HG02885 (cell line): ENCODE data around the gene DIS3L2.
"Not testable (repeated sequence)": the region's sequence is repeated elsewhere in the genome, so short reads cannot be mapped to it uniquely, and the experiment has no call there.

Experiments used
- ATAC-seq: cut with Tn5 transposase; IDR thresholded peaks from one replicate; pipeline ENCODE4 v1.9.1; 2021; ENCODE audit warnings: mild to moderate bottlenecking; ENCODE audit not compliant: unreplicated experiment, poor library complexity

Gene DIS3L2

GRCh38 chr2:231928901-231929725 lies 32.4 kb upstream of the DIS3L2 start:
- no peak for ATAC-seq

- ATAC-seq, result no peak
These were observed 31.4 kb upstream of the DIS3L2 start for GRCh38 chr2:231929961-231930592.

DNA sequence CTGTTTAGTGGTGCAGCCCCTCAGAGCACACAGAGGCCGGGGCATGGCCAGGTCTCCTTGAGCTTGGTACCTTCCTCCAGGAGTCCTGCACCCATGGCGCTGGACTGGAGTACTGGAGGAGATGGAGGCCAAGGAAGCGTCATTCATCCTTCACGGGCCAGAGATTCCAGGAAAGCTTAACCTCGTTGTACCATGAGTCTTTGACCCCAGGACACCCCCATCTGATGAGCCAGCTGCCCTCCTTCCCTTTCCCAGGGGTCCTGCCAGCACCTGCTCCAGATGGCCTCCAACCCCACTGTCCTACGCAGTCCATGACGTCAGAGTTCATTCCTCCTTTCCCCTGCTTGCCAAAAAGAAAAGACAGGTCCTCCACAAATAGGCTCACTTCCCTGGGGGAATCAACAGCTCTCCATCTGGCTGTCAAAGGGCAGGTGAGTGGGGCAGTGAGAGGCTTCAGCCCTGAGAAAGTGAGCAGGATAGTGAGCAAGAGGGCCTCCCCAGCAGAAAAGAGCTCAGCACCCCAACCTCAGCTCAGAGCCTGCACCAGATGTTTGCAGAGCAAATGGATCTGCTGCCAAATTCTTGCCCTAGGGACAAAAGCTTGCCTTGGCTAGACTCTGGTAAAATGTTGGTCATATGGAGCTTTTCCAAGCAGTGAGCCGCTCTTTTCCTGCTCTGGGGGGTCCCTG lies 30.8 kb upstream of the DIS3L2 start:
- no peak for ATAC-seq

DNA sequence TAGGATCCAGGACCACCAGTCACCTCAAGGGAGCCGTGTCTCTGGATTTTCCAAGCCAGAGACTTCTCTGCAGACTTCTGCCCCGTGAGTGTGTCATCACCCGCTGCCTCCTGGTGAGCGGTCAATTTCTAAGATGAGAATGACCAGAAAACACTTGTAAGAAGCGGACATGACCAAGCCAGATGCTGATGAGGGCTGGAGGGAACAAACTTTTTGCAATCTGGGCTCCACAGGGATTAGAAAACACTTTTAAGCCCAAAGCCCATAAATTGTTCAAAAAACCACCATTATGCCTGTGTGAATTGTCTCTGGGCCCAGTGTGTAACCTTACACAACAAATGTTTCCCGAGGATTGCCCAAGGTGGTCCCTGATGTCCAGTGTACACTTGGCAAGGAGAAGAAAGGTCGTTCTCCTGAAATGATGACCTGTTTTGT lies 30.0 kb upstream of the DIS3L2 start:
- ATAC-seq, result no peak

- ATAC-seq, result no peak
These were observed 28.9 kb upstream of the DIS3L2 start for GRCh38 chr2:231932711-231932970.

DNA sequence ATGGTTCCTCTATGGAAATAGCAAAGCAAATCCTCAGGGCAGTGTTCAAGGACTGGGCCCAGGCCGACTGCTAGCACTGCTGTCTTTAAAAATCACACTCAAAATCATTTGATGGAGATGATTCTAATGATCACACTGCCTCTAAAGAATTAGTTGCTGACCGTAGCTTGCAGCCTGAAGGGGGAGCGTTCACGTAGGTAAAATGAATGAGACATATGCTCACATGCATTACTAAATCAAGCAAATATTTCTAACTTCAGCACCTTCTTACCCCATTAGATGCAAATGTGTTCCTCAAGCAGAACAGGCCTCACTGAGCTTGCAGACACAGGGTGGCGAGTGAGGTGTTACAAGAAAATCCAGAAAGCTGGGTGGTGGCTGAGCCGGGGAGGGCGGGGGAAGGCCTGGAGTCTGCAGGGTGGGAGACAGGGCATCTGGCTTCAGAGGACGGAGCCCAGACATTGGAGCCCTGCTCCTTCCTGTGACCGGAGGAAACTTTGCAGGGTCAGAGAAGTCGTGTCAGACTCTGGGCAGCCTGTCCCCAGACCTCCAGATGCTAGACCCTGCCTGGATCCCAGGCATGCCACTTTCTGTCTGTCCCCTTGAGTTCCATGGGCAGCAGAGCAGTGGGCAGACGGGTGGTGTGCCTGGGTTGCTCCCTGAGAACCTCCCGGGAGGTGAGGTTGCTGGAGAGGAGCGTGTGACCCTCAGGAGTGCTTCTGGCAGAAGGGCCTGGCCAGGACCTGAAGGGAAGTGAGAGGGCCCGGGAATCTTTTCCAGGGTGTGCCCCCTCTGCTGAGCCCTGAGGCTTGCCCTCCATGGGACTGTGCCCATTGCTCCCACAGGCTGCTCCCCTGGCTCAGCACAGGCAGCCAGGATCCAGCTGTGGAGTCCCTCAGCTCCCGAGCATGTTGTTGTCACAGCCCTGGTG lies 28.3 kb upstream of the DIS3L2 start:
- ATAC-seq, result no peak

DNA sequence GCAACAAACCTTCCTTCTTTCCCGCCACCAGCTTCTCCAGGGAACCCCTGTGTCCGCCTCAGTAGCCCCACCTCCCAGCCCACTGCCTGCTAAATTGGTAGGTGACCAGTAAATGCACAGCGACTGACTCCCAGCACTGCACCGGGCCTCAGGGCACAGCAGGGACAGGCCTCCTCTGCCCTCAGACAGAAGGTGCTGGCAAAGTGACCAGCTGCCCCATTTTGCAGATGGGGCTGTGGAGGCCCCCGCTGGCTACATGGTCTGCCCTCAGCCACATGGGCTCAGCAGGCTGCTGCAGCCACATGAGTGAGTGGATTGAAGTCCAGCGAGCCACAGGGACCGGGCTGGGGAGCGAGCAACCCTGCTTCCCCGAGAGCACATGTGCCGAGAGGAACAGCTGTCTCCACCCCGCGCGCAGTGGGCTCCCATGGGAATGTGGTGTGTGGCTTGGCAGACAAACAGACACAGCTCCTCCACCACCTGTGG lies 27.6 kb upstream of the DIS3L2 start:
- ATAC-seq, result no peak

GRCh38 chr2:231934441-231935206 lies 26.9 kb upstream of the DIS3L2 start:
- ATAC-seq, result no peak

DNA sequence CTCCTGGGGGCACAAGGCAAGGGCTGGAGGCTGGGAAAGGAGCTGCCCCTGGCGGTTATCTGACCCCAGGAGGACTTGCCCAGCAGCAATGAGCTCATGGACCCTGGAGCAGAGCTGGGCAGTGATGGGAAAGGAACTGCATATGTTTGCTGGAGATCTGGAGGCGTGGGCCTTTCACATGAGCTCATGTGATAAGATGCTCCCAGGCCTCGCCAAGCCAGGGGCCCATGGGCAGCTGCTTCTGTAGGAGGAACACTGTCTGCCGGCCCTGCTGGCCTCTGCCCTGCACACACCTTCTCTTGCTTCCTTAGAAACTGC lies 26.3 kb upstream of the DIS3L2 start:
- no peak for ATAC-seq

GRCh38 chr2:231935815-231936214 lies 25.7 kb upstream of the DIS3L2 start:
- ATAC-seq, result no peak

- ATAC-seq, result no peak
These were observed 25.0 kb upstream of the DIS3L2 start for GRCh38 chr2:231936491-231936890.

DNA sequence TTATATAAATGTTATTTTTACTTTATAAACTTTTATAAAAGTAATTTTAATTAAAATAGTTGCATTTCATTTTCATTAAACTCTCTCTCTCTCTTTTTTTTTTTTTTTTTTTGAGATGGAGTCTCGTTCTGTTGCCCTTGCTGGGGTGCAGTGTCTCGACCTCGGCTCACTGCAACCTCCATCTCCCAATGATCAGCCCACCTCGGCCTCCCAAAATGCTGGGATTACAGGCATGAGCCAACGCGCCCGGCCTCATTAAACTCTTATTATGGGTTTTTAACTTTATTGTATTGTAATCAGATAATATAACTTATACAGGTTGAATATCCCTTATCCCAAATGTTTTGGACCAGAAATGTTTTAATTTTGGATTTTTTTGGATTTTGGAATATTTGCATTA lies 24.5 kb upstream of the DIS3L2 start:
- ATAC-seq, result no peak

- no peak for ATAC-seq
These were observed 22.5 kb upstream of the DIS3L2 start for GRCh38 chr2:231939022-231939421.

- no peak for ATAC-seq
These were observed 20.7 kb upstream of the DIS3L2 start for GRCh38 chr2:231940795-231941194.

- ATAC-seq, result no peak
These were observed 19.8 kb upstream of the DIS3L2 start for GRCh38 chr2:231941673-231942072.

DNA sequence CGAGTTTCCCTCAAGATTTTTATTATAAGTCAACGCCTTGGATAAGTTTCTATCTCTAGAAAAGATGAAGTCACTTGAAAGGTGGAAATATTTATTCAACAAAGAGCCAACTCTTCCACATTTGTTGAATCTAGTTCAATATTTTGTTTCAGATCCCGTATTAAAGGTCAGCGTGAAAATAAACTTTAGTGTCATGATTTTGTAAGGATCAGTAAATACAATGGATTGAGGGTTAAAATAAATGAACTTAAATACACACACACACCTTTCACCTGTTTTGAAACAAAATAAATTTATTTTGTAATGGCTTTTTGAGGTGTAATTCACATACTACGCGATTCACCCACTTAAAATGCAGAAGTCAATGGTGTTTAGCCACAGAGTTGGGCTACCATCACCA lies 19.3 kb upstream of the DIS3L2 start:
- ATAC-seq, result no peak

GRCh38 chr2:231946241-231946814 lies 15.2 kb upstream of the DIS3L2 start:
- no peak for ATAC-seq

- ATAC-seq, result not testable (repeated sequence)
These were observed 14.4 kb upstream of the DIS3L2 start for GRCh38 chr2:231947112-231947511.

DNA sequence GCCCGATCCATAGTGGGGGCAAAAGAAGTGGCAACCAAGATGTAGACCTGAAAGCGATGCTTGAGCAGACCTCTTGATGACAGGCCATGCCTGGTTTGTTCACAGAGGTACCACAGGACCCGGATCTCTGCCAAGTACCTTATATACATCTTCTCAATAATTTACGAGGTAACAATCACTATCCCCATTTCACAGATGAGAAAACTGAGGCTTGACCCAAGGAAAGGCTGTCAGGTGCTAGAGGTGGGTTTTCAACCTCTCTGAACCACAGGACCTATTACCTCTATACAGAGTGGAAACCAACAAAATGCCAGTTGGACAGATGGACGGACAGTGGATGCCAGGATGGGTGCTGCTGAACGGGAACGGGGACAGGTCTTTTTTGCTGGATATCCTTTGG lies 13.8 kb upstream of the DIS3L2 start:
- ATAC-seq, result no peak
